NT2/D1 (cell line): ENCODE results near the gene OR10P1.

Experiments used
- SUZ12 ChIP-seq: IDR thresholded peaks from 2 replicates; pipeline ENCODE4 v1.6.1; 2011; ENCODE audit not compliant: insufficient read length, insufficient read depth; ENCODE audit errors: extremely low read depth
- YY1 ChIP-seq: IDR thresholded peaks from 2 replicates; pipeline ENCODE4 v1.6.1; 2011; ENCODE audit not compliant: insufficient read length, insufficient read depth
- ZNF274 ChIP-seq: IDR thresholded peaks from 2 replicates; pipeline ENCODE4 v1.6.1; 2011; ENCODE audit warnings: mild to moderate bottlenecking, low read depth, low read length

- no peak for TF ChIP-seq ZNF274
- no peak for TF ChIP-seq YY1
- TF ChIP-seq SUZ12, result no peak
These were observed 28.1 kb downstream of the OR10P1 start for GRCh38 chr12:55664826-55665225.
